PC-9 (cell line): ENCODE results near the gene TBC1D5.

Source experiments
- EZH2 ChIP-seq: fragments of 200-600 bp; sonication (generic); IDR thresholded peaks from 2 replicates; pipeline ENCODE4 v1.8.0; 2017; ENCODE audit warnings: antibody characterized with exemption, low read depth
- TF ChIP-seq, protein P1 (sequence below): fragments of 200-600 bp; sonication (generic); conservative IDR thresholded peaks from 2 replicates; pipeline ENCODE4 v1.6.1; 2017; ENCODE audit warnings: mixed run types, antibody characterized with exemption, mild to moderate bottlenecking, moderate library complexity

DNA sequence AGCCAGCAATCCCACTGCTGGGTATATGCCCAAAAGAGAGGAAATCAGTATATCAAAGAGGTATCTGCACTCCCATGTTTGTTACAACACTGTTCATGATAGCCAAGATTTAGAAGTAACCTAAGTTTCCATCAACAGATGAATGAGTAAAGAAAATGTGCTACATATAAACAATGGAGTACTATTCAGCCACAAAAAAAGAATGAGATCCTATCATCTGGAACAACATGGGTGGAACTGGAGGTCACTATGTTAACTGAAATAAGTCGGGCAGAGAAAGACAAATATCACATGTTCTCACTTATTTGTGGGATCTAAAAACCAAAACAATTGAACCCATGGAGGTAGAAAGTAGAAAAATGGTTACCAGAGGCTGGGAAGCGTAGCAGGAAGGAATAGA, 108.2 kb downstream of the TBC1D5 start:
- TF ChIP-seq, protein P1, sequence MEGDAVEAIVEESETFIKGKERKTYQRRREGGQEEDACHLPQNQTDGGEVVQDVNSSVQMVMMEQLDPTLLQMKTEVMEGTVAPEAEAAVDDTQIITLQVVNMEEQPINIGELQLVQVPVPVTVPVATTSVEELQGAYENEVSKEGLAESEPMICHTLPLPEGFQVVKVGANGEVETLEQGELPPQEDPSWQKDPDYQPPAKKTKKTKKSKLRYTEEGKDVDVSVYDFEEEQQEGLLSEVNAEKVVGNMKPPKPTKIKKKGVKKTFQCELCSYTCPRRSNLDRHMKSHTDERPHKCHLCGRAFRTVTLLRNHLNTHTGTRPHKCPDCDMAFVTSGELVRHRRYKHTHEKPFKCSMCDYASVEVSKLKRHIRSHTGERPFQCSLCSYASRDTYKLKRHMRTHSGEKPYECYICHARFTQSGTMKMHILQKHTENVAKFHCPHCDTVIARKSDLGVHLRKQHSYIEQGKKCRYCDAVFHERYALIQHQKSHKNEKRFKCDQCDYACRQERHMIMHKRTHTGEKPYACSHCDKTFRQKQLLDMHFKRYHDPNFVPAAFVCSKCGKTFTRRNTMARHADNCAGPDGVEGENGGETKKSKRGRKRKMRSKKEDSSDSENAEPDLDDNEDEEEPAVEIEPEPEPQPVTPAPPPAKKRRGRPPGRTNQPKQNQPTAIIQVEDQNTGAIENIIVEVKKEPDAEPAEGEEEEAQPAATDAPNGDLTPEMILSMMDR = no peak
- TF ChIP-seq EZH2 = no peak
